ENCODE results near the gene NUMA1. TPM values are rescaled to one million over a fixed set of nuclear protein-coding genes. Genes with fewer than 3 reads are reported as not detected.

NUMA1 gene
- total RNA-seq, 3 donors from 2014 or later (not counting 1 experiment from before 2014, with no cell fraction given): 261 to 290 (median 262) TPM

DNA sequence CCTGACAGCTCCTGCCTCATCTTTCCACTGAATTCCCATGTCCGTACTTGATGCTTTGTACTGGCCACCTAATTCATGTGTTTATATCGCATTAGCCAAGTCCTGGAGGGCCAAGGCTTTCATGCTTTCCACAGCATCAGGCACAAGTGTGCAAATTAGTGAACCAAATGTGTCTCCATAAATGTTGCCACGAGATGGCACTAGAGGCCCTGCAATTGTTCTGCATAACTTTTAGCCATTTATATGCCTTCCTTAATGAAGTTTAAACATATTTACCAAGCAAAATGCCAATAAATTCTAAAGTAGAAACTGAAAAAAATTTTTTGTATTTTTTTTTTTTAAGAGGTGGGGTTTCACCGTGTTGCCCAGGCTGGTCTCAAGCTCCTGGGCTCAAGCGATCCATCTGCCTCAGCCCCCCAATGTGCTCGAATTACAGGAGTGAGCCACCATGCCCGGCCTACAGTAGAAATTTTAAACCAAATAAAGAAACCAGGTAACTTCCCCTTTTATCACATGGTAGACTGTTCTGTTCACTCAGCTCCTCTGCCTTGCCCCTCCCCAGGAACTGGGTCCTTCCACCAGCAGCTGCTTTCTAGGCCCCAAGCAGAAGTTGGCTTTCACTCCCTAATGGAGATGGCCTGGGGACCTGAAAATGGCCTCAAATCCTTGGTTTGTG is 102.5 kb downstream of the NUMA1 start:
- no peak overlapping the region for H3K4me3 ChIP-seq (ENCODE audit: low read length)
- WGBS (ENCODE audit: insufficient coverage): 49% methylated on average over 7 of the region's 7 CpGs
- H3K4me1 ChIP-seq (ENCODE audit: control insufficient read depth, insufficient read depth, low read length): no peaks in the 10 kb centered on the region
- Mint-ChIP-seq H3K27ac (peak overlapping the region in 1 of 2 donors; percentile 56), H3K36me3 (no peaks in the 10 kb centered on the region), H3K9me3 (no peaks in the 10 kb centered on the region), H3K4me3 (no peak overlapping the region), H3K4me1 (peaks cover 4% of the 10 kb centered on the region in 2 donors), H3K27me3 (ENCODE audit: low read depth in 2 of 2) (no peaks in the 10 kb centered on the region)
- peak; percentile 70 for TF ChIP-seq CTCF (IDR thresholded peaks at IDR 0.05)
- DNase-seq (peak; percentile 31 to 75), ATAC-seq (peak; percentile 61 to 75 (median 68))
- H3K9me3 ChIP-seq (ENCODE audit: control insufficient read depth, insufficient read depth, low read length): no peaks in the 10 kb centered on the region
- no peaks in the 10 kb centered on the region for H3K27me3 ChIP-seq (ENCODE audit: control insufficient read depth, insufficient read depth, low read length)
- H3K27ac ChIP-seq (ENCODE audit: low read length): peak overlapping the region; percentile 9
- intact Hi-C loops (cut with micrococcal nuclease): loop anchor here (1.0 to 5.0 kb wide), 4 partner anchors 114 to 454 kb away; partner anchors contain the start of gene CLPB
- no peaks in the 10 kb centered on the region for H3K36me3 ChIP-seq (ENCODE audit: control insufficient read depth, insufficient read depth, low read length)

GRCh38 chr11:71977090-71977489 is 103.3 kb downstream of the NUMA1 start:
- Mint-ChIP-seq H3K4me1 (peaks cover 4% of the 10 kb centered on the region in 2 donors), H3K27me3 (ENCODE audit: low read depth in 2 of 2) (no peaks in the 10 kb centered on the region), H3K36me3 (no peaks in the 10 kb centered on the region), H3K4me3 (no peak overlapping the region), H3K27ac (no peak overlapping the region), H3K9me3 (no peaks in the 10 kb centered on the region)
- Histone ChIP-seq H3K36me3 (ENCODE audit: control insufficient read depth, insufficient read depth, low read length) (peaks cover 4% of the 10 kb centered on the region), H3K9me3 (ENCODE audit: control insufficient read depth, insufficient read depth, low read length) (no peaks in the 10 kb centered on the region), H3K4me3 (ENCODE audit: low read length) (no peak overlapping the region), H3K4me1 (ENCODE audit: control insufficient read depth, insufficient read depth, low read length) (no peaks in the 10 kb centered on the region), H3K27me3 (ENCODE audit: control insufficient read depth, insufficient read depth, low read length) (no peaks in the 10 kb centered on the region), H3K27ac (ENCODE audit: low read length) (no peak overlapping the region)
- intact Hi-C loops (cut with micrococcal nuclease): loop anchor here (1.0 to 5.0 kb wide), 4 partner anchors 115 to 455 kb away; partner anchors contain the start of gene CLPB
- DNase-seq (no peak), ATAC-seq (no peak)
- no peak for TF ChIP-seq CTCF (IDR thresholded peaks at IDR 0.05)
- WGBS (ENCODE audit: insufficient coverage): 65% methylated on average over 1 of the region's 1 CpG

DNA sequence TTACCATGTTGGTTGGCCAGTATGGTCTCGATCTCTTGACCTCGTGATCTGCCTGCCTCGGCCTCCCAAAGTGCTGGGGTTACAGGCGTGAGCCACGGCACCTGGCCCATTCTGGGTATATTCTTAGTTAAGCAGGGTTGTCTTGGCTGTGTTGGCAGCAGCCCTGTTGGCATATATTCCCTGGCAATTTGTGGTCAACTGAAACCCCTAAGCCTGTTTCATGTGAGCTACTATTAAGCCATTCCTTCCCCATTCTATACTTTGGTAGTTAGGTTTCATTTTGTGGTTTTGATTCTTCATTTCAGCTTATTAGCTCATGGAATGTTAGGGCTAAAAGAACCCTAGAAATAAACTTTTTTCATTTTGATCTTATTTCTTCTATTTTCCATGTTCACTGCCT is 103.8 kb downstream of the NUMA1 start:
- no peaks in the 10 kb centered on the region for H3K9me3 Mint-ChIP-seq
- intact Hi-C loops (cut with micrococcal nuclease): loop anchor here (2.0 to 5.0 kb wide), 3 partner anchors 116 to 456 kb away; partner anchors contain the start of gene CLPB
- no peak overlapping the region for H3K27ac Mint-ChIP-seq

More for the DNA sequence above, 103.8 kb downstream of the NUMA1 start:
- ATAC-seq (no peak), DNase-seq (no peak)
- Histone ChIP-seq H3K27ac (ENCODE audit: low read length) (no peak overlapping the region), H3K36me3 (ENCODE audit: control insufficient read depth, insufficient read depth, low read length) (peaks cover 6% of the 10 kb centered on the region), H3K27me3 (ENCODE audit: control insufficient read depth, insufficient read depth, low read length) (no peaks in the 10 kb centered on the region), H3K4me3 (ENCODE audit: low read length) (no peak overlapping the region), H3K4me1 (ENCODE audit: control insufficient read depth, insufficient read depth, low read length) (no peaks in the 10 kb centered on the region), H3K9me3 (ENCODE audit: control insufficient read depth, insufficient read depth, low read length) (no peaks in the 10 kb centered on the region)
- WGBS (ENCODE audit: insufficient coverage): 94% methylated on average over 5 of the region's 5 CpGs
- no peak for TF ChIP-seq CTCF (IDR thresholded peaks at IDR 0.05)
- Mint-ChIP-seq H3K4me3 (no peak overlapping the region), H3K27me3 (ENCODE audit: low read depth in 2 of 2) (no peaks in the 10 kb centered on the region), H3K36me3 (no peaks in the 10 kb centered on the region), H3K4me1 (peaks cover 4% of the 10 kb centered on the region in 2 donors)
